Measurements from ENCODE around the gene HKDC1. TPM values are rescaled to one million over a fixed set of nuclear protein-coding genes. Genes with fewer than 3 reads are reported as not detected.

Gene HKDC1
- total RNA-seq, 1 donor from 2014 or later, result 42.0 TPM

DNA sequence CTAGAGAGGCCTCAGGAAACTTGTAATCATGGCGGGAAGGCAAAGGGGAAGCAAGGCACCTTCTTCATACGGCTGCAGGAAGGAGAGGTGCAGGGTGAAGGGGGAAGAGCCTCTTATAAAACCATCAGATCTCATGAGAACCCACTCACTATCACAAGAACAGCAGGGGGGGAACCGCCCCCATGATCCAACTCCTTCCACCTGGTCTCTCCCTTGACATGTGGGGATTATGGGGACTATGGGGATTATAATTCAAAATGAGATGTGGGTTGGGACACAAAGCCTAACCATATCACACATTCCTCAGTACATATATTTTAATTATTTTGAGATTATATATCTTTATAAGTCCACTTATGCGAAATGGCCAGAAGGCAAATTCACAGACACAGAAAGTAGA, 67.0 kb downstream of the HKDC1 start:
- no peak for DNase-seq (ENCODE audit: low read depth)
- TF ChIP-seq, protein P1, sequence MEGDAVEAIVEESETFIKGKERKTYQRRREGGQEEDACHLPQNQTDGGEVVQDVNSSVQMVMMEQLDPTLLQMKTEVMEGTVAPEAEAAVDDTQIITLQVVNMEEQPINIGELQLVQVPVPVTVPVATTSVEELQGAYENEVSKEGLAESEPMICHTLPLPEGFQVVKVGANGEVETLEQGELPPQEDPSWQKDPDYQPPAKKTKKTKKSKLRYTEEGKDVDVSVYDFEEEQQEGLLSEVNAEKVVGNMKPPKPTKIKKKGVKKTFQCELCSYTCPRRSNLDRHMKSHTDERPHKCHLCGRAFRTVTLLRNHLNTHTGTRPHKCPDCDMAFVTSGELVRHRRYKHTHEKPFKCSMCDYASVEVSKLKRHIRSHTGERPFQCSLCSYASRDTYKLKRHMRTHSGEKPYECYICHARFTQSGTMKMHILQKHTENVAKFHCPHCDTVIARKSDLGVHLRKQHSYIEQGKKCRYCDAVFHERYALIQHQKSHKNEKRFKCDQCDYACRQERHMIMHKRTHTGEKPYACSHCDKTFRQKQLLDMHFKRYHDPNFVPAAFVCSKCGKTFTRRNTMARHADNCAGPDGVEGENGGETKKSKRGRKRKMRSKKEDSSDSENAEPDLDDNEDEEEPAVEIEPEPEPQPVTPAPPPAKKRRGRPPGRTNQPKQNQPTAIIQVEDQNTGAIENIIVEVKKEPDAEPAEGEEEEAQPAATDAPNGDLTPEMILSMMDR (conservative IDR thresholded peaks at IDR 0.05; ENCODE audit: low read depth, low read length), result no peak
- H3K4me3 ChIP-seq (ENCODE audit: low read depth, low read length), result no peak overlapping the region

DNA sequence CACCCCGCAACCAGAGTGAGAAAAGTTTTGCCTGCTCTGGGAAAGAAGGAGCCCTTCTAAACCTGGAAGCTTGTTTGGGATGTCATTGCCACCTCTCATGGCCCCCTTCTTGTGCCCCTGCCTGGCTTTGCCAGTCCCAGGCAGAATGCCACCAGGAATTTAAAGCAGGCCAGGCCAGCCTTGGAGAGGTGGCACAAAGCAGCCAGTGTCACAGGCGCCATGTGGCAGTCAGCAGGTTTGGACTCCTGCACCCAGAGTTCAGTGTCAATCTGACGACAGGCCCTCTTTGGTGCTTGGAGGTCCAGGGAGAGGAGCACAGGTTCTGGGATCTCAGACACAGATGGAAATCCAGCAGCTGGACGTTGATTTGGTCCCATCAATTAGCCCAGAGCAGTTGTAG, 70.9 kb downstream of the HKDC1 start:
- H3K4me3 ChIP-seq (ENCODE audit: low read depth, low read length), result no peak overlapping the region
- TF ChIP-seq, protein P1 (conservative IDR thresholded peaks at IDR 0.05; ENCODE audit: low read depth, low read length), result no peak
- DNase-seq (ENCODE audit: low read depth), result no peak

- no peak for DNase-seq (ENCODE audit: low read depth)
- TF ChIP-seq, protein P1 (conservative IDR thresholded peaks at IDR 0.05; ENCODE audit: low read depth, low read length), result no peak
- H3K4me3 ChIP-seq (ENCODE audit: low read depth, low read length), result no peak overlapping the region
These were observed 72.3 kb downstream of the HKDC1 start for GRCh38 chr10:69292459-69292858.

DNA sequence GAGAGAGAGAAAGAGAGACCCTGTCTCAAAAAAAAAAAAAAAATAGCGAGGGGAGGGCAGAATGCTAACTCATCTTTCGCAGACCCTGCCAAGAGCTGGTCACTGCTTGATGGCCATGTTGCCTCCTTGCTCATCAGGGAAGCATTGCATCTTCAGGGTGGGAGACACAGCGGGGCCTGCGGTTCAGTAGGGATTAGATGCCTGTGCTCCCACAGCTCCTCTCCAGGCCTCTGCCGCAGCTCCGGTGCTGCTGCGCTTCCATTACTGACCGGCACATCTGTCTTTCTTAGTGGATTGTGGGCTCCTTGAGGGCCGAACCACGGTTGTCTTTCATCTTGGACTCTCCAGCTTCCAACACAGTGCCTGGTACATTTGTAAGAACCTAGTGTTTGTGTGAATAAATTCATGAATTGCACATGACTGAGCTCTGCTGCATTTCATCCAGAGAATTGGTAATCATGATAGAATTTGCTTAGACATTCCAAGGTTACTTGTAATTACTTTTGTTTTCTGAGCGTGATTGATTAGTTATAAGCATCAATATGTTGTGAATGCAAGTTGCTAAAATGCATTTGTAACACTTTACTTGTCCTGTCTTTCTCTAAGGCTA, 75.0 kb downstream of the HKDC1 start:
- TF ChIP-seq, protein P1 (conservative IDR thresholded peaks at IDR 0.05; ENCODE audit: low read depth, low read length), result no peak
- no peak for DNase-seq (ENCODE audit: low read depth)
- no peak overlapping the region for H3K4me3 ChIP-seq (ENCODE audit: low read depth, low read length)

GRCh38 chr10:69303632-69304051, 83.5 kb downstream of the HKDC1 start:
- H3K4me3 ChIP-seq (ENCODE audit: low read depth, low read length), result no peak overlapping the region
- no peak for DNase-seq (ENCODE audit: low read depth)
- TF ChIP-seq, protein P1 (conservative IDR thresholded peaks at IDR 0.05; ENCODE audit: low read depth, low read length), result no peak

GRCh38 chr10:69306421-69306820, 86.3 kb downstream of the HKDC1 start:
- DNase-seq (ENCODE audit: low read depth), result no peak
- no peak overlapping the region for H3K4me3 ChIP-seq (ENCODE audit: low read depth, low read length)

More at GRCh38 chr10:69306421-69306820, 86.3 kb downstream of the HKDC1 start:
- TF ChIP-seq, protein P1 (conservative IDR thresholded peaks at IDR 0.05; ENCODE audit: low read depth, low read length), result no peak

Data from epithelial cell of proximal tubule (primary cell).